GM18502 (cell line): Measurements from ENCODE around the gene AIP.

ENCODE experiments used
- ATAC-seq: cut with Tn5 transposase; IDR thresholded peaks from one replicate; pipeline ENCODE4 v1.9.1; 2021; ENCODE audit warnings: mild to moderate bottlenecking; ENCODE audit not compliant: unreplicated experiment, poor library complexity

AIP gene

DNA sequence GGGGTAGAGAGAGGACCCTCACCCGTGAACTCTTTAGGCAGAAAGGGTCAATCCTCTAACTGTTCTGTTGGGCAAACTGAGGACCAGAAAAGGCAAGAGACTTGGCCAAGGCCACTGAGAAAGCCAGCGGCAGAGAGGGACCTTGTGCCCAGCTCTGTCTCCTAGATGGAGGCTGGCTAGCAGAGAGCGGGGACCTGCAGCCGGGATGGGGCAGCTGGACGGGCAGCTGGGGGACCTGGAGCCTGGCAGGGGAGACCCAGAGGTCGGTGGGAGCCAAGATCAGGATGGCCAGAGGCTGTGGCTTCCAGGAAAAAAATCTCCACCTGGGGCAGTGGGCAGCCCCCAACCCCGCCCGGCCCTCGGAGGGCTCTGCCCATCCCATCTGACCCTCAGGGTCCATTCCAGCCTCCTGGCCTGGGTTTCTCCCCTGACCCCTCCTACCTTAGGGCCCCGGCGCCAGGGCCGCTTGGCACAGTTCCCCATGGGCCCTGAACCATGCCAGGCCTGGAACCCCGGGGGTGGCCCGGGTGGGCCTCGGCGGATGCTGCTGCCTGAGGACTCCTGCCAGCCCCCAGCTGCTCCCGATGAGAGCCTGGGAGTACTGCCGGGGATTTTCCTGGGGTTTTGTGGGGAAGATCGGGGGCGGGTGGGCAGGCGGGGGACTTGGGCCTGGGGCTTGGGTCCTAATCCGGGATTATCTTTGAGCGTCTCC is 40.2 kb downstream of the AIP start, which contains the start of gene CABP2:
Gene CABP2, minus strand, starts transcription at position 603 of the 712 bp plus-strand sequence. Its CDS starts 120 bp downstream, at position 483.
- ATAC-seq, result no peak

DNA sequence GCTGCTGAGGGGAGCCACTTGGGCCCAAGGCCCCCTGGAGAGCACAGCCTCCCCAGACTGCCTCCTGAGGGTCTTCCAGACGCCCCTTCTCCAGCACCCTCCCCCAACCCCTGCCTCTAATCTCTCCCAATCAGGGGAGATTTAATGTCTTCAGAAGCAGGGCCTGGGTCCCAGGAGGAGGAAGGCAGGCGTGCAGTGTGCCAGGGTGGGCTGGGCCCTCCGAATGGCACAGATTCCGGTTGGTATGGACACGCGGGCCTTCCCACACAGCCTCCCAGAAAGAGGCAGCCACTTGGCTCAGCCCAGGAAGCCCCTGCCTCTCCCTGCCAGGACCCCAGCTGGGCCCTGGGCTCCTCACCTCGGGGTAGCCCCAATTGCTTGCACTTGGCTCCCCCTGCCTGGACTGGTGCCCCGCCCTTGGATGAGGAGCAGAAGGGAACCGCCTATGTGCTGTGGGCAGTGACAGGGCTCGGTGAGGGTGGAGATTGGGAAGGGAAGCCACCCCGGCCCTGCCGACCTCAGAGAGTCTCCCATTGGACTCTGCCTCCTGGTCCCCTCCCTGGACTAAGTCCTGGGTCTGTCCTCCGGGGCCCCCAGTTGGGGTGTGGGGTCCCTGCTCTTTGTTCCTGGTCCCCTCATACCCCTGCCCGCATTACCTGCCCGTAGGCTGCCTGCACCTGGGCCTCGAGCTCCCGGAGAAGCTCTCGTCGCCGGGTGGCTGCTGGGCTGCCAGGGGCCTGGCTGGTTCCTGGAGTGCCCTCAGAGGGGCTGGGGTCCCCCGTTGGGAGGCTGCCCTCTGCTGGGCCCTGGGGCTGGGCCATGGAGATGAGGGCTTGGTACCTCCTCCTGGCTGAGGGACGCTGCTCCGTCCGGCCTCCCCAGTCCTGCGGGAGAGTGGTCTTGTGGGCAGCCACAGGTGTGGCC is 41.0 kb downstream of the AIP start:
- no peak for ATAC-seq

GRCh38 chr11:67524480-67524808 is 41.6 kb downstream of the AIP start:
- ATAC-seq, result no peak

DNA sequence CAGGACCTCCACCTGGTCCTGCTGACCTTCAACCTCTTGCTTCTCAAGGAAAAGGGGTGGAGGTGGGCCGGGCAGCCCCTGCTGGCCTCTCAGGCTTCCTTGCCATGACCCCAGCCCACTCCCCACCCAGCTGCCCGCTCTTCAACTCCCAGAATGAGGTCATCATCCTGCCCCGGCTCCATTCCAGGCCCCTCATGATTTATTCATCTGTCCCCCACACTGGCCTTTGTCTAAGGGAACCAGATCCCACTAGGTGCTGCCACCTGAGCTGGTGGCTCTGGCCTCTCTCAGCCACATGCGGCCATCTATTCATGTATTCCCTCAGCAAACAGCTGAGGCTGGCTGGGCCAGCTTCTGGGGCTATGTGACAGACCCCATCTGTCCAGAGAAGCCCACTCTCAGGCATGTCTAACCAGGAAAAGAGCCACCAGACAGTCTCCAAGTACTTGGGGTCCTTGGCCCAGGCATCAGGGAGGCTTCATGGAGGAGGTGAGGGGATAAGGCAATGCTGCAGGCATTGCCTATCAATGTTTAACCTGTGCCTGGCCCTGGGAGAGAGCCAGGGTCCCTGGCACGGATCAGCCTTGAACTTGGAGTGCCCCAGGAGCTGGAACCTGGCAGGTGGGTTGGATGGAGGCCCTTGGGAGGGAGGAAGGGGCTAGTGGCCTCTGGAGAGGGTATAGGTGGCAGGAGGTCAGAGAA is 42.6 kb downstream of the AIP start:
- no peak for ATAC-seq

- ATAC-seq, result no peak
Observed at GRCh38 chr11:67528376-67528775, 45.5 kb downstream of the AIP start.

DNA sequence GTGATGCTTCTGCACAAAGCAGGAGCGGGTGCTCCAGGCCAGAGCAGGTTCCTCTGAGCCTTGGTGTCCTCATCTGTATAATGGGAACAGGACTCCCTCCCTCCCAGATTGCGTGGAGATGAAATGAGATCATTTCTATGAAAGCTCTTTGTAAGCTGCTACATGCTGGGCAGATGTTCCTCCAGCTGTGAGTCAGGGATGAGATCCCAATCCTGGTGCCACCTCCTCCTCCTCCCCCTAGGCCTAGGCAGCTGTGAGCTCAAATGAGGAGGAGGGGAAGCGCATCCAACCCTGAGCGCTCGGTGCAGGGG is 47.4 kb downstream of the AIP start:
- ATAC-seq, result no peak

GRCh38 chr11:67532889-67533288 is 50.1 kb downstream of the AIP start:
- no peak for ATAC-seq

DNA sequence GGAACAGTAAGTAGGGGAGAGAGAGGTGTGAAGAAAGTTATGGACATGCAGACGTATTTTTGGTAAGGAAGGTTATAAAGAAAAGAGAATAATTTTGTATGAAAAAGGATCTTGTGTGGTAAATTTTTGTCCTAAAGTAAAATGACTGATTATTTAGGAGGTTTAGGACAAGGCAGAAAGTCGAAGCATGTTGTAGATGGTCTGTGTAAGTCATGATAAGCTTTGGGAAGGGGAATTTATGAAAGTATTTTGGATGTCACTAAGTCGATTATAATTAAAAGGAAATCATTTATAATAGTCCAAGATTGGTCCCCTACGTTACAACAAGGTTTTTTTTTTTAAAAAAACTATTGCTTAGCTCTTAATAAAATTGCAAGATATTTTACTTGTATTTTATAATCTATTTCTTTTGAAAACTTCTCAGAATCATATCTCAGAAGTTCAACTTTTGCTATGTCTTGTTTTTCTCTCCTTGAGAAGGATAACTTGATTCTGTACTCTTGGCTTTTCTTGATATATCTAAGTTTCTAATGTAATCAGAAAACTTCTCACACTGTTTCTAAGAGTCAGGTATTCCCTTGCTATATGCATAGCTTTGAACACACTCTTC is 51.3 kb downstream of the AIP start:
- ATAC-seq, result no peak

DNA sequence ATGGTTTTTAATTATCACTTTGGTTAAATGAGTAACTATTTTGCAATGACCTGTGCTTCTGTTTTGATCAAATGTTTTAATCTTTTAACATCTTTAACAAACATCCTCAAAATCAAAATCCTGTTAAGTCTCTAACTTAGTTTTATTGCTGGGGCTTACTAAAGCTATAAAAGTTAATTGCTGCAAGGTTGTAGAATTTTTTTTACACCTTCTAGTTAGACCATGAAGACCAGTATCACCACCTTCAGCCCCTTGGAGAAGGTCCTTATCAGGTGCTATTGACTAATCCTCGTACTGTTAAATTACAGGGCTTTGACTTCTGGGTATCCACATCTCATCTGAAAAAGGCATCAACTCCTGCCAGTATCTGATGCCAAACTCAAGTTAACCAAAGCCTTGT is 52.7 kb downstream of the AIP start:
- ATAC-seq, result no peak

- no peak for ATAC-seq
Observed at GRCh38 chr11:67538306-67538705, 55.5 kb downstream of the AIP start.

- ATAC-seq, result no peak
Observed at GRCh38 chr11:67538823-67539505, 56.1 kb downstream of the AIP start.

GRCh38 chr11:67539550-67539949 is 56.7 kb downstream of the AIP start:
- no peak for ATAC-seq
